Naive thymus-derived CD4-positive, alpha-beta T cell (primary cell): Measurements from ENCODE around the gene COQ3. TPM values are rescaled to one million over a fixed set of nuclear protein-coding genes. Genes with fewer than 3 reads are reported as not detected.

ENCODE experiments used
- ATAC-seq: fragments of 150-1000 bp; cut with Tn5 transposase; 2 replicates; pipeline ENCODE4 v1.10.0; 2021; ENCODE audit warnings: mild to moderate bottlenecking, moderate library complexity
- CTCF ChIA-PET: fragments of 350-600 bp; sonication (Branson Sonifier 250); formaldehyde crosslinking; loops from one replicate; lab custom pipeline; 2021; ENCODE audit warnings: antibody characterized with exemption; lab: Charles Lee
- POLR2A ChIA-PET: fragments of 350-600 bp; sonication (Branson Sonifier 250); formaldehyde crosslinking; loops from one replicate; lab custom pipeline; 2021; ENCODE audit warnings: antibody characterized with exemption, inconsistent platforms; lab: Charles Lee
- DNase-seq, 9 donors: peaks; one replicate each; pipeline versions ENCODE4 v3.0.0 to v3.0.0-alpha.2; 2020 to 2022; ENCODE audit warnings: mixed read lengths in 1 of 9
- H3K27ac ChIP-seq: one replicate; pipeline ENCODE4 v1.7.0; 2013; ENCODE audit warnings: mild to moderate bottlenecking, low read depth, low read length, moderate library complexity
- H3K27me3 ChIP-seq, 2 donors: one replicate each; pipeline ENCODE4 v1.7.0; 2013; ENCODE audit warnings: low read length in 2 of 2, mild to moderate bottlenecking in 2 of 2, moderate library complexity in 2 of 2; ENCODE audit not compliant: control insufficient read depth in 2 of 2, insufficient read depth in 2 of 2
- H3K36me3 ChIP-seq, 3 experiments: 1 replicate in 2 of 3; 2 replicates in 1 of 3; pipeline ENCODE4 v1.7.0; 2013; ENCODE audit warnings: low read length in 3 of 3, mild to moderate bottlenecking in 3 of 3, moderate library complexity in 1 of 3; ENCODE audit not compliant: insufficient read depth in 3 of 3, control insufficient read depth in 2 of 3
- H3K4me1 ChIP-seq, 2 donors: one replicate each; pipeline ENCODE4 v1.7.0; 2013; ENCODE audit warnings: low read length in 2 of 2, mild to moderate bottlenecking in 2 of 2, moderate library complexity in 1 of 2; ENCODE audit not compliant: control insufficient read depth in 2 of 2, insufficient read depth in 2 of 2
- H3K4me3 ChIP-seq: 2 replicates; pipeline ENCODE4 v1.7.0; 2013; ENCODE audit warnings: mild to moderate bottlenecking, low read length
- H3K9me3 ChIP-seq, 3 experiments: 1 replicate in 2 of 3; 2 replicates in 1 of 3; pipeline ENCODE4 v1.7.0; 2013; ENCODE audit warnings: low read length in 3 of 3; ENCODE audit not compliant: control insufficient read depth in 2 of 3
- H3K27ac Mint-ChIP-seq, 9 donors: one replicate each; pipeline ENCODE4 v1.8.0; 2020 to 2022; ENCODE audit warnings: mixed read lengths in 9 of 9, mild to moderate bottlenecking in 8 of 9, moderate library complexity in 5 of 9, inconsistent platforms in 2 of 9
- H3K27me3 Mint-ChIP-seq, 5 donors: one replicate each; pipeline ENCODE4 v1.8.0; 2021 to 2022; ENCODE audit warnings: mixed read lengths in 5 of 5, mild to moderate bottlenecking in 1 of 5
- H3K36me3 Mint-ChIP-seq, 5 donors: one replicate each; pipeline ENCODE4 v1.8.0; 2020 to 2022; ENCODE audit warnings: mixed read lengths in 5 of 5, mild to moderate bottlenecking in 3 of 5, inconsistent platforms in 1 of 5
- H3K4me1 Mint-ChIP-seq, 7 donors: one replicate each; pipeline ENCODE4 v1.8.0; 2020 to 2022; ENCODE audit warnings: mixed read lengths in 7 of 7, mild to moderate bottlenecking in 3 of 7, inconsistent platforms in 1 of 7
- H3K4me3 Mint-ChIP-seq, 10 donors: one replicate each; pipeline ENCODE4 v1.8.0; 2020 to 2022; ENCODE audit warnings: mild to moderate bottlenecking in 10 of 10, mixed read lengths in 10 of 10, moderate library complexity in 6 of 10, inconsistent platforms in 2 of 10
- H3K9me3 Mint-ChIP-seq, 11 donors: one replicate each; pipeline ENCODE4 v1.8.0; 2020 to 2022; ENCODE audit warnings: mixed read lengths in 11 of 11, mild to moderate bottlenecking in 4 of 11, inconsistent platforms in 1 of 11, moderate library complexity in 1 of 11
- intact Hi-C, 2 donors: fragments of 100-400 bp; cut with micrococcal nuclease; formaldehyde crosslinking; loops; one replicate each; pipeline ENCODE4 v1.15.1; 2023
- polyA plus RNA-seq, 2 donors: library from polyadenylated mRNA; unstranded; fragments of 300-500 nt; fragmentation: Illumina TruSeq; gene quantifications; one replicate each; pipeline ENCODE4 v1.2.3, GENCODE V29; 2021
- total RNA-seq, 6 experiments: library from RNA in 5 of 6; stranded (reverse) in 5 of 6; gene quantifications; 1 replicate in 5 of 6; 2 replicates in 1 of 6; pipeline ENCODE4 v1.2.3 and lab custom pipeline; 2021 to 2026

COQ3 gene
- total and polyA plus RNA-seq, 7 experiments from 2014 or later = 1.8 to 11.4 (median 5.1) TPM

DNA sequence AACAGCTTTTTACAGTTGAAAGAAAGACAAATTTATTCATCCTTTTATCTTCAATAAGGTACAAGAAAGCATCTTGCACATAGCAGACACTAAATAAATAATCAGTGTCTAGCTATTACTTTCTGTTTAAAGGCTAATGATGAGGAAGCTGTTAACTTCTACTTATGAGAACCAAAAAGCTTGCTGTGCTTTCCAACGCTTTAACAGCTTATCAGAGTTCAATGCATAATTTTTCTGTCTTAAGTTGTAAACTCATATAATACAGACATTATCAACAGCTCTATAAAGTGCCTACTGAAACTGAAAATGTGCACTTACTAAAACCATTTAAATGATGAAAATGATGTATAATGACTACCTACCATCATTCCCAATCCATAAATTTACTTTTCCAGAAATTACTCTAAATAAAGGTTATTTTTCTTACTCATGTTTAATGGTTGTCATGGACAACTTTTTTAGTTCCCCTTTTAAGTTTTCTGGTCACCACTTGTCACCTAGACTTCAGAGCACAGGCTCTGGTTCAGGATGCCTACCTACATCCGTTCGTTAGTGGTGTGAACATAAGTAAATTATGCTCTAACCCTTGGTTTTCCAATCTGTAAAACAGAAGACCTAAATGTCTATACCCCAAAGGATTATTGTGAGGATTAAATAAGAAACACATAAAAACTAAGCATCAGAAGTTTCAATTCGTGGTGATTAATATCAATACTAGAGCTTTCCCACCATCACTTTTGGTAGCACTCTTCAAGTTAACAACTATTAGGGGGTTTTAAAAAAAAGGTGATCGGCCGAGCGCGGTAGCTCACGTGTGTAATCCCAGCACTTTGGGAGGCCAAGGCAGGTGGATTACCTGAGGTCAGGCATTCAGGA lies 23.1 kb upstream of the COQ3 start:
- peak overlapping the region in 2 of 9 donors; percentile 21 to 83 for H3K27ac Mint-ChIP-seq
- H3K4me3 ChIP-seq = no peak overlapping the region
- H3K4me3 Mint-ChIP-seq = peak overlapping the region in 9 of 10 donors; percentile 29 to 65 (median 49)
- no peaks in the 10 kb centered on the region for H3K9me3 ChIP-seq
- ChIA-PET CTCF (no interaction called here), POLR2A (interaction anchor here (1.1 kb wide), 1 partner anchor 9 kb away, joined by 4 read pairs; no protein-coding TSS in a partner anchor)
- no peaks in the 10 kb centered on the region for H3K27me3 Mint-ChIP-seq
- peaks cover 0 to 7% (median 4%) of the 10 kb centered on the region in 3 experiments for H3K36me3 ChIP-seq
- no peak overlapping the region for H3K27ac ChIP-seq
- H3K4me1 Mint-ChIP-seq = peaks cover 36 to 89% (median 79%) of the 10 kb centered on the region in 7 donors
- intact Hi-C loops = loop anchor here (1.0 to 2.0 kb wide), 2 partner anchors 8 to 14 kb away; partner anchors contain the start of gene PNISR (in 1 of the 2)
- H3K4me1 ChIP-seq = peaks cover 32 to 40% of the 10 kb centered on the region in 2 donors
- ATAC-seq (peak; percentile 38), DNase-seq (no peak)
- no peaks in the 10 kb centered on the region for H3K27me3 ChIP-seq
- H3K36me3 Mint-ChIP-seq = peaks cover 0 to 26% (median 11%) of the 10 kb centered on the region in 5 donors
- H3K9me3 Mint-ChIP-seq = no peaks in the 10 kb centered on the region

DNA sequence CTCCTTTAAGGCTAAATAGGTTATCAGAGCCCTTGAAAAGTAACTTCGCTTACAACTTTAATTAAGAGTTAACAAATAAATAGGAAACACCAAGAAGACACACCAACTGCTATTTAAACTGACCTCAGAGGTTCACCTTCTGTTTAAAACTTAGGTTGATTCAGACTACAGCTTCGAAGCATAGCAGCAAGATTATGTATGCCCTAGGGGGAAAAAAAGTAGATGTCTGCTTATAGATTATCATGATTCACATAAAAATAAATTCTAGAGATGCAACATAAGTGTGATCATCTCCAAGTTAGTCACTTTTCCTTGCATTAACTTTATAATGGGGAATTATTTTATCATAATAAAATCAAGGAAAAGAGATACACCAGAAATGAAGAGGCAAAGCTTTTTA lies 22.2 kb upstream of the COQ3 start:
- Histone ChIP-seq H3K36me3 (peaks cover 0 to 13% (median 7%) of the 10 kb centered on the region in 3 experiments), H3K27me3 (no peaks in the 10 kb centered on the region), H3K4me3 (no peak overlapping the region), H3K9me3 (no peaks in the 10 kb centered on the region), H3K27ac (peak overlapping the region; percentile 29), H3K4me1 (peaks cover 24 to 32% of the 10 kb centered on the region in 2 donors)
- peaks cover 33 to 87% (median 77%) of the 10 kb centered on the region in 7 donors for H3K4me1 Mint-ChIP-seq
- DNase-seq (no peak), ATAC-seq (no peak)
- ChIA-PET POLR2A (interaction anchor here (1.1 kb wide), 1 partner anchor 10 kb away, joined by 4 read pairs; no protein-coding TSS in a partner anchor), CTCF (no interaction called here)
- no peaks in the 10 kb centered on the region for H3K27me3 Mint-ChIP-seq
- intact Hi-C loops = loop anchor here in 1 of 2 donors (2.0 kb wide), 1 partner anchor 13 kb away; no protein-coding TSS in a partner anchor
- H3K9me3 Mint-ChIP-seq = no peaks in the 10 kb centered on the region
- peaks cover 0 to 27% (median 11%) of the 10 kb centered on the region in 5 donors for H3K36me3 Mint-ChIP-seq
- peak overlapping the region in 3 of 9 donors; percentile 17 to 62 (median 38) for H3K27ac Mint-ChIP-seq
- H3K4me3 Mint-ChIP-seq = peak overlapping the region in 5 of 10 donors; percentile 36 to 61 (median 41)

DNA sequence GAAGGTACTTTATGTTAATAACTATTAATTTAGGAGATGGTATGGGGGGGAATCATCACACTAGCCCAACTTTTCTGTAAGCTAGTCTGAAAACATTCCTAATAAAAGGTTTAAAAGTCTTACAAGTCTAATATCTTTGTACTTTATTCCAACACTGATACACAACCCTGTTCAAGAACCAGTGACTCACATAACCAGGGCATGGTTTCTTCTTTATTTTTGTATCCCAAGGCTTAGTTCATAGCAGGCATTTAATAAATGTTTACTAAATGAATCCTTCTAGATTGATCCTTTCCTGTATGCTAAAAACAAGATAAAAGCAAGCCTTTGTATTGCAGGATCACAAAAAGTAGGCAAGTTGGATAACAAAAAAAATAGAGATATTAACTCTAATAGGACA lies 21.5 kb upstream of the COQ3 start:
- Histone ChIP-seq H3K4me3 (no peak overlapping the region), H3K4me1 (peaks cover 24 to 26% of the 10 kb centered on the region in 2 donors), H3K27me3 (no peaks in the 10 kb centered on the region), H3K27ac (no peak overlapping the region), H3K9me3 (no peaks in the 10 kb centered on the region), H3K36me3 (peaks cover 0 to 20% (median 7%) of the 10 kb centered on the region in 3 experiments)
- intact Hi-C loops = loop anchor here (1.0 to 2.0 kb wide), 2 partner anchors 8 to 17 kb away; no protein-coding TSS in a partner anchor
- ChIA-PET POLR2A (no interaction called here), CTCF (interaction anchor here (0.6 kb wide), 1 partner anchor 22 kb away, joined by 3 read pairs; no protein-coding TSS in a partner anchor)
- Mint-ChIP-seq H3K36me3 (peaks cover 0 to 34% (median 11%) of the 10 kb centered on the region in 5 donors), H3K4me1 (peaks cover 33 to 86% (median 76%) of the 10 kb centered on the region in 7 donors), H3K4me3 (peak overlapping the region in 4 of 10 donors; percentile 16 to 52 (median 33)), H3K9me3 (no peaks in the 10 kb centered on the region), H3K27ac (peak overlapping the region in 1 of 9 donors; percentile 47), H3K27me3 (no peaks in the 10 kb centered on the region)
- ATAC-seq = no peak
- DNase-seq = no peak

DNA sequence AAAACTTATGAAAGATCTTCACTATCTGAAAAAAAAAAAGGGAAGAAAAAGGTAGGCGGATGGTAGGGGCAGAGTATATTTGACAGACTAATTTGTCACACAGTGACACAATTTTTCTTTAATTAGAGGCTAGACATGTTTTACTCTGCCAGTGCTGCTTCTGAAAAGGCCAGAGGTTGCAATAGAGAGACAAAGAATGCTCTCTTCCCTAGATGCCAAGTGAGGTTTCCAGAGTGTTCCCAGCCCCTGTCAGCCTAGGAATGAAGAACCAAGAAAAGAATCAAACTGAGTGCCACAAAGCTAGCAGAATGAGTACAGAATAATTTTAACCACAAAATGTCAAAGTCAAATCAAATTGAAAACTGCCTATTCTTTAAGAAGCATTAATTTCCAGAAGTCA lies 18.1 kb upstream of the COQ3 start:
- DNase-seq (no peak), ATAC-seq (no peak)
- Histone ChIP-seq H3K4me3 (no peak overlapping the region), H3K4me1 (peaks cover 14 to 21% of the 10 kb centered on the region in 2 donors), H3K27ac (no peak overlapping the region), H3K9me3 (no peaks in the 10 kb centered on the region), H3K27me3 (no peaks in the 10 kb centered on the region), H3K36me3 (peaks cover 16 to 42% (median 21%) of the 10 kb centered on the region in 3 experiments)
- H3K4me1 Mint-ChIP-seq = peaks cover 22 to 62% (median 53%) of the 10 kb centered on the region in 7 donors
- ChIA-PET POLR2A (no interaction called here), CTCF (no interaction called here)
- peak overlapping the region in 4 of 9 donors; percentile 13 to 88 (median 42) for H3K27ac Mint-ChIP-seq
- no peak overlapping the region for H3K4me3 Mint-ChIP-seq
- no peaks in the 10 kb centered on the region for H3K27me3 Mint-ChIP-seq
- intact Hi-C loops = no loop called here
- peaks cover 7 to 52% (median 16%) of the 10 kb centered on the region in 5 donors for H3K36me3 Mint-ChIP-seq
- H3K9me3 Mint-ChIP-seq = no peaks in the 10 kb centered on the region

DNA sequence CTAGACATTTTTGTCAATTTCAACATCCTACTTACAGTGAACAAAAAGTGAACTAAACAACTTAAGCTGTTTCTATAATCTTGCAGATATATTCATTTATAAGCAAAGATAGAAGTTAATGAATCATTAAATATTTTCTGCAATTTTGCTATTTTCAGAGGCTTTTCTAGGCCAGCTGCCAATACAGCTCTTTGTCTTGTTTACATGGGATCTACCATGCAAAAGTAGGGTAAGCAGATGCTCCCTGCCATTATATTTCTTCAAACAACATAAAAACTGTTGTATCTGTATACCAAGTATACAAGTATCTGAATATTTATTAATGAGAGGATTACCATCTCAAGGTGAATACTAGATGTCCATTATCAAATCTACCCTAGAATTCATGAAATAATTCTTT lies 15.7 kb upstream of the COQ3 start:
- Mint-ChIP-seq H3K36me3 (peaks cover 7 to 62% (median 23%) of the 10 kb centered on the region in 5 donors), H3K27me3 (no peaks in the 10 kb centered on the region), H3K27ac (peak overlapping the region in 1 of 9 donors; percentile 52), H3K4me3 (no peak overlapping the region), H3K4me1 (peaks cover 12 to 42% (median 35%) of the 10 kb centered on the region in 7 donors), H3K9me3 (no peaks in the 10 kb centered on the region)
- ChIA-PET CTCF (interaction anchor here (0.6 kb wide), 1 partner anchor 79 kb away, joined by 3 read pairs; no protein-coding TSS in a partner anchor), POLR2A (interaction anchor here (0.6 to 1.8 kb wide), 2 partner anchors 13 to 15 kb away, joined by 3 to 4 read pairs; partner anchors contain the start of gene PNISR)
- Histone ChIP-seq H3K4me3 (no peak overlapping the region), H3K27me3 (no peaks in the 10 kb centered on the region), H3K9me3 (no peaks in the 10 kb centered on the region), H3K4me1 (peaks cover 3 to 9% of the 10 kb centered on the region in 2 donors), H3K27ac (no peak overlapping the region), H3K36me3 (peaks cover 24 to 65% (median 29%) of the 10 kb centered on the region in 3 experiments)
- ATAC-seq (no peak), DNase-seq (no peak)
- intact Hi-C loops = no loop called here

DNA sequence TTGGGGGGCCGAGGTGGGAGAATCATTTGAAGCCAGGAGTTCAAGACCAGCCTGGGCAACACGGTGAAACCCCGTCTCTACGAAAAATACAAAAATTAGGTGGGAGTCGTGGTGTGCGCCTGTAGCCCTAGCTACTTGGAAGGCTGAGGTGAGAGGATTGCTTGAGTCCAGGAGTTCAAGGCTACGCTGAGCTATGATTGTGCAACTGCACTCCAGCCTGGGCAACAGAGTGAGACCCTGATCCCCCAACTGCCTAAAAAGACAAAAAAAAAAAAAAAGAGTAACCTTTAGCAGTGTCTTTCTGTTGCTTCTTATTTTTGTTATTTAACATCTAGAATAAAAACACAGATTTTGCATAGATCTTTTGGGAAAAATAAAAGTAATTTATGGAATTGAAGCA lies 13.1 kb upstream of the COQ3 start:
- Histone ChIP-seq H3K27ac (no peak overlapping the region), H3K27me3 (no peaks in the 10 kb centered on the region), H3K4me1 (no peaks in the 10 kb centered on the region), H3K9me3 (no peaks in the 10 kb centered on the region), H3K36me3 (peaks cover 42 to 84% (median 42%) of the 10 kb centered on the region in 3 experiments), H3K4me3 (no peak overlapping the region)
- ATAC-seq = no peak
- Mint-ChIP-seq H3K9me3 (no peaks in the 10 kb centered on the region), H3K27me3 (no peaks in the 10 kb centered on the region), H3K27ac (no peak overlapping the region), H3K36me3 (peaks cover 7 to 60% (median 39%) of the 10 kb centered on the region in 5 donors), H3K4me1 (peaks cover 7 to 19% (median 14%) of the 10 kb centered on the region in 7 donors), H3K4me3 (no peak overlapping the region)
- ChIA-PET POLR2A (interaction anchor here (0.5 to 1.0 kb wide), 3 partner anchors 10 to 14 kb away, joined by 3 read pairs; partner anchors contain the start of gene COQ3), CTCF (no interaction called here)
- intact Hi-C loops = no loop called here
- no peak for DNase-seq
